NCI-H526 (cell line): ENCODE measurements around the gene PDZD8.
"Not testable (repeated sequence)": the region's sequence is repeated elsewhere in the genome, so short reads cannot be mapped to it uniquely, and the experiment has no call there.

Source experiments
- DNase-seq, 2 experiments: peaks; one replicate each; lab custom pipeline; 2025; lab: John Stamatoyannopoulos, UW

PDZD8 gene

DNA sequence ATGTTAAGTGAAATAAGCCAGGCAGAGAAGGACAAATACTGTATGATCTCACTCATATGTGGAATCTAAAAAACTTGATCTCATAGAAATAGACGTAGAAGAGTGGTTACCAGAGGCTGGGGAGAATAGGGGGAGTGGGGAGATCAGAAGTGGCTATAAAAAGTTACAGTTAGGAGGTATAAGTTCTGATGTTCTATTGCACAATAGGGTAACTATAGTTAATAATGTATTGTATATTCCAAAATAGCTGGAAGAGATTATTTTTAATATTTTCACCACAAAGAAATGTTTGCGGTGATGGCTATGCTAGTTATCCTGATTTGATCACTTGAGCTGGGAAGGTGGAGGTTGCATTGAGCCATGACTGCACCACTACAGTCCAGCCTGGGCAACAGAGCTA, 80.5 kb downstream of the PDZD8 start:
- DNase-seq = no peak

DNA sequence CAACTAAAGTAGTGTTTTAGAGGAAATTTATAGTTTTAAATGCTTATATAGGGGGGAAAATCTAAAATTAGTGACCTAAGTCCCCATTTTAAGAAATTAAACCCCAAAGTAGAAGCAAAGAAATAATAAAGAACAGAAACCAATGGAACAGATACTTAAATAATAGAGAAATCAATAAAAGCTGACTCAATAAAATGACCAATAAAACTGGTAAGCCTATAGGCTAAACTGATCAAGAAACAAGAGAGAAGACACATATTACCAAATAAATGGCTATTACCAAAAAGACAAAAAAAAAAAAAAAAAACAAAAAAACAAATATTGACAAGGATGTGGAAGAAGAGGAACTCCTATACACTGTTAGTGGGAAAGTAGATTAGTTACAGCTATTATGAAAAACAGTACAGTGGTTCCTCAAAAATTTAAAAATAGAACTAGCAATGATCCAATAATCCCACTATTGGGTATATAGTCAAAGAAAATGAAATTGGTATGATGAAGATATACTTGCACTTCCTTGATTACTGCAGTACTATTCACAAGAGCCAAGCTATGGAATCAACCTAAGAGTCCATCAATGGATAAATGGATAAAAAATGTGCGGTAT, 81.1 kb downstream of the PDZD8 start:
- DNase-seq = no peak

DNA sequence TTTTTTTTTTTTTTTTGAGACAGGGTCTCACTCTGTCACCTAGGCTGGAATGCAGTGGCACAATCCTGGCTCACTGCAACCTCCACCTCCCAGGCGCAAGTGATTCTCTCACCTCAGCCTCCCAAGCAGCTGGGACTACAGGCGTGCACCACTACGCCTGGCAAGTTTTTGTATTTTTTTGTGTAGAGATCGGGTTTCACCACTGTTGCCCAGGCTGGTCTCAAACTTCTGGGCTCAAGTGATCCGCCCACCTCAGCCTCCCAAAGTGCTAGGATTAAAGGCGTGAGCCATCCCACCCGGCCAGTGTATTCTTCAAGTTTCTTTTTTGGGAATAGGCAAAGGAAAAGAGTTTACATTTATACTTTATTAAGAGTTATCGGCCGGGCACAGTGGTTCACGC, 84.4 kb downstream of the PDZD8 start:
- DNase-seq = not testable (repeated sequence)

DNA sequence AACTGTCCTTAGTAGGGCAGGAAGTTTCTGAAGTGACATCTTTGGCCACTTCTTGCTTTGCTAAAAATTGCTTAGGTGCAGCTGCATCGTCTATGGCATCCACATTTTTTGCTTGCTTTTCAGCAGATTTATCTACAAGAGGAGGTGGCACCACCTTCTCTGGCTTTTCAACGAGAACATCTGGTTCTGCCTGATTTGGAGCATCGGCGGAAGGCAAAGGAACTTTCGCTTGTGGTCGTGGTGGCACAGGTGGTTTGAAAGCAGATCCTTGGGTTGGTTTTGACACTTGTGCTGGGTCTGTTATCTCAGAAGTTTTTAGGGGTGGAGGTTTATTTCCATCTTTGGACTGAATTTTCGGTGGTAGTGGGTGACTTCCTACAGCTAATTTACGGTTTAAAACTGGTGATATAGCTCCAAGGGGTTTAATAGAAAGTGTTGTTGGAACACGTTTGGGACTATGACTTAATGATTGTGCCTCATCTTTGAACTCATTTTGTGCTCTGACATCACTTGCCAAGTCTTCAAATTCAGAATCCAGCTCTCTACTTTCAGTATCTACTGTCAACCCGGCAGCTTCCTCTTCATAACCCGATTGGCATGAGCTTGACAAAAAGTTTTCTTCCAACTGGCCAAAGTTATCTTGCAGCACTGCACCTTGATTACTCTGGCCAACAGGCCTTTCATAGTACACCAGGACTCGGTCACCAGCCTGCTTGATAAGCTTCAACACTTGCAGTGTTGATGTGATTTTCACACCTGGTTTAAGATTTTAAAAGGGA, 90.3 kb downstream of the PDZD8 start:
- DNase-seq = no peak

GRCh38 chr10:117277675-117278074, 97.6 kb downstream of the PDZD8 start:
- DNase-seq = no peak

GRCh38 chr10:117275121-117275520, 100.1 kb downstream of the PDZD8 start:
- no peak for DNase-seq

DNA sequence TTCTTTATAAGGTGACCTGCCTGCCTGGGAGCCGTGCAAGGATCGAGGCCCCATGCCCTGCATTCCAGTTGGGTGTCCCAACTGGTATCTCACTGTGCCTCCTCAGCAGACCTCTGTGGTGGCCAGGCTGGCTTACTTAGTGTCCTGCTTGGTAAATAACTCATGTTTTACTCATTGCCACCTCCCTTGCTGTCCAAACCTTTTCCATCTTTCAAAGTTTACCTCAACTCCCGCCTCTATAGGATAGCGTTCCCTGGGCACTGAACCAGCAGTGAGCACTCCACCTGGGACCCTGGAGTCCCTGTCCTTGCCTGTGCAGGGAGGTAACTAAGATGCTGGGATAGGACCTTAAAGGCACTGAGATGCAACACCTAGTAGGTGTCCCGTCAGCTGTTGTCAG, 100.7 kb downstream of the PDZD8 start:
- DNase-seq = no peak

DNA sequence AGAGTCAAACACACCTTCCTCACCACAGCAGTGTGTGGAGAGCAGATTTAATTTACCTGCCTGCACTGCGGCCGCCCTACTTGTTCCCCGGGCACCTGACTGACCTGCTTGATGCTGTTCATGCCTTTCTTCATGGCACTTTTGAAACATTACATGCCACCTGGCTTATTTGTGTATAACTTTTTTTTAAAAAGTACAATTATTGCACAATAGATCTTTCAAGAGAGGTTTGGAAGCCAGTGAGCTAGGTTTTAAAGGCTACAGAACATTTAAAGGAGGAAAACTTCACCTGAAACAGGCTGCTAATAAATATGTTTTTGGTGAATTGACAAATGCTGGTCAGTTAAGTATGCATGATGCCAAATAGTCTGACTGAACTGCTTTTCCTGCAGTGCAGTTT, 101.3 kb downstream of the PDZD8 start:
- no peak for DNase-seq

DNA sequence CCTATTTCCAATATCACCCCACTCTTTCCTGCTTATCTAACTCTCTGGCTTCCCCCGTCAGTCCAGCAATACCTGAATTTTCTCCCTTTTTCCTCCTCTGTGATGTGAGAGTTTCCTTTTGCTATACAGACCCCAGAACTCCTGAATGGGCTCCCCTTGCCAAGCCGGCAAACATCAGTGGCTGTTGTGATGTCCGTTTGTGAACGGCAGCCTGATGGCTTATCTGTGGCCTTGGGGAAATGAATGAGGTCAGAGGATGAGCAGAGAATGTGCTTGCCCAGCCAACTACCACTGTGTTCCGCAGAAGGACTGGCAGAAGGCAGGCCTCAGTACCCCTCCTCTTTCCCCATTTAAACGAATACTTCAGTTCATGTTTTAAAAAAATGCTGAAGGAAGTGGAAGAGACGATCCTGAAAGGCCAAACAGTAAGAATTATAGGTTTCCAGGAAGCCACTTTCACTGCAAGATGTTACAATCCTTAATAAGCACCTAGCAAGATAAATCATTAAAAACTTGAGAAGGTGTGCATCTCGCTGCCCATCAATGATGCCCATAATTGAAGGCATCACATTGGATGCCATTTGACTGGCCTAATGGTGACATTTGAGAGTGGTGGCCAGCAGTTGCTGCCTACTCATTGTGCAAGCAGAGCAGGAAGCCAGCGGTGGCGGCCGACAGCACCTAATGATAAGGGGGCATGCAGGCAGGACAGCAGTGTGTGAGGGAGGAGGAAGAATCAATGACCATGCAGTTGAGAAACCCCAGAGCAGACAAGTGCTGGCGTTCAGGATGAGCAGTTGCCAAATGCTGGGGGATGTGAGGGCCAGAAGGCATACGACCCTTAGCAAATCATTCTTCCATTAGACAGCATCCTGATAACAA, 102.8 kb downstream of the PDZD8 start:
- no peak for DNase-seq

- DNase-seq = no peak
Observed at GRCh38 chr10:117271427-117271826, 103.8 kb downstream of the PDZD8 start.

- DNase-seq = no peak
Observed at GRCh38 chr10:117268907-117269306, 106.3 kb downstream of the PDZD8 start.

- DNase-seq = no peak
Observed at GRCh38 chr10:117268258-117268657, 107.0 kb downstream of the PDZD8 start.

GRCh38 chr10:117266812-117267211, 108.4 kb downstream of the PDZD8 start:
- no peak for DNase-seq

GRCh38 chr10:117266400-117266799, 108.8 kb downstream of the PDZD8 start:
- no peak for DNase-seq

- DNase-seq = no peak
Observed at GRCh38 chr10:117264782-117265181, 110.5 kb downstream of the PDZD8 start.

DNA sequence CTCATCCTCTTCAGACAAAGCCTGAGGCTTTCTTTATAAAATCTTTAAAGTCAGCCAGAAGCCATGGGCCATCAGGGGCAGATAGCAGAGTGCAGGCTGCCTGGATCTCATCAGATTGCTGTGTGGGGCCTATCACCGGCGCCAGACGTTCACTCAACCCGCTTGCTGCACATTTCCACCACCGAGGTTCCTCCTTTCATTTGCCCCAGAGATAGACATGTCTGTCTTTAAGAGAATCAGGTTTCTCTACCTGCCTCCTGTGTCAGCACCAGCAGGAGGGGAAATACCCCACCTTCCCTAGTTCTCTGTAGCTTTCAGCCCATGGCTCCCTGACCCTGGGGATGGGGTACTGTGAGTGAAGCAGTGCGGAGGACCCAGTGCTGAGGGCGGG, 112.3 kb downstream of the PDZD8 start:
- DNase-seq = no peak

- no peak for DNase-seq
Observed at GRCh38 chr10:117262291-117262902, 112.8 kb downstream of the PDZD8 start.

DNA sequence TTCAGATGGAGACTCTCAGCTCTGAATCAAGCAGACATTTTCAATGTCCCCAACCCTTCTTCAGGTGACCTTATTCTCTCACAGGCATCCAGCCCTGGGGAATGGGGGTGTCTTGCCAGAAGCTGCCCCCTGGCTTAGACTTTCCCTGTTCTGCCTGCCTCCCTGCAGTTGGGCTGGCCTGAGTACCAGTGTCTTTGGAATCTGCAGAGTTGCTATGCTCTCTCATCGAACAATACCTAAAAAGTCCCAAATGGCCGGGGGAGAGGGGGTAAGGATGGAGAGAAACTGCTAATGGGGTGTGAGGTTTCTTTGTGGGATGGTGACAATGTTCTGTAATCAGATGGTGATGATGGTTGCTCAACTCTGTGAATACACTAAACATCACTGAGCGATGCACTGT, 113.7 kb downstream of the PDZD8 start:
- no peak for DNase-seq

GRCh38 chr10:117260084-117260483, 115.2 kb downstream of the PDZD8 start:
- DNase-seq = no peak

DNA sequence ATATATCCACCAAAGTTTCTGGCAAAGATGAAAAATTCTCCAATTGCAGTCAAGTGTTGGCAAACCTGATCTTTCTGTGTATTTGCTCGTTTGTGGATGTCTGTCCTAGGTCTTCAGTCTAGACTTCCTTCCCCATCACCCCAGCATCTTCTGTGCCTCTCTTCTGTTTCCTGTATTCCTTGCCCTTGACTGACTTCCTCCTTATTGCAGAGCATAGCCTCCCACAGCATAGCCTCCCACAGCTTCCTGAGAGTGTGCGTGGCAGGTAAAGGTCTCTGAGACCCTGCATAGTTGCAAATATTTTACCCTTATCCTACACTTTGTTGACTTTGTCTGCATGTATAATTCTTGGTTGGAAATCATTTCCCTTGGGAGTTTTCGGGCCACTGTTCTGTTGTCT, 116.0 kb downstream of the PDZD8 start:
- DNase-seq = no peak

GRCh38 chr10:117257721-117258120, 117.5 kb downstream of the PDZD8 start:
- DNase-seq = no peak

DNA sequence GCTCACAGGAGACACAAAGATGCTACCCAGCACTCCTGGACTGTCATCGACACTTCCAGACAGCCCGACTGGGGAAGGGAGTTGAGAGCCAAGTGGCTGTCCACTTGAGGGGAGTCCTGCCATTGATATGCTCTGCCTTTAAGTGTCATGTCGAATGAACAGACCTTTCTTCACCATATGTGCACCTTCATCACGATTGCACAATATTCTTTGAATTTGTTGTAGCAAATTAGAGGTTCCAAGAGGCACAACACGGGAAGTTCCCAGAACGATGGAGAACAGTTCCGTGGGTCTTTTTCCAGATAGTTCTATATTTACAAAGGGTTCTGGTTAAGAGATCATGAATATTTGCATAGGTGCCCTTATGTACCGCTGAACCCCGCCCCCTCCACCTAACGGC, 118.3 kb downstream of the PDZD8 start:
- peak in 1 of 2 experiments; percentile 13 for DNase-seq
